ENCODE data around the gene PRPSAP1.

GRCh38 chr17:76312735-76313134 lies 41.0 kb downstream of the PRPSAP1 start:
- TF ChIP-seq ZNF565 (CRISPR knock-in tag; conservative IDR thresholded peaks at IDR 0.05; ENCODE audit: low read depth): no peak
- no peak for TF ChIP-seq CREB5 (CRISPR knock-in tag; IDR thresholded peaks at IDR 0.05; ENCODE audit: low read depth)
- no peak for TF ChIP-seq GLIS3 (CRISPR knock-in tag; IDR thresholded peaks at IDR 0.05)
- TF ChIP-seq ARNTL (CRISPR knock-in tag; IDR thresholded peaks at IDR 0.05; ENCODE audit: borderline replicate concordance, low read depth): no peak
- TF ChIP-seq ZFP30 (CRISPR knock-in tag; IDR thresholded peaks at IDR 0.05): no peak
- TF ChIP-seq TSHZ2 (CRISPR knock-in tag; IDR thresholded peaks at IDR 0.05): no peak
- no peak for TF ChIP-seq ZC3H10 (CRISPR knock-in tag; IDR thresholded peaks at IDR 0.05)
- TF ChIP-seq RARB (CRISPR knock-in tag; IDR thresholded peaks at IDR 0.05): no peak
- no peak for TF ChIP-seq ZFP3 (CRISPR knock-in tag; IDR thresholded peaks at IDR 0.05)
- no peak for TF ChIP-seq BACH2 (CRISPR knock-in tag; IDR thresholded peaks at IDR 0.05; ENCODE audit: borderline replicate concordance)
- TF ChIP-seq PATZ1 (CRISPR knock-in tag; IDR thresholded peaks at IDR 0.05; ENCODE audit: borderline replicate concordance): no peak
- TF ChIP-seq SNAI2 (CRISPR knock-in tag; IDR thresholded peaks at IDR 0.05): no peak

Measured in SK-N-SH treated with all-trans-retinoic acid at 6 μM for 48 hours (cell line).